ENCODE results near the gene AADAC.
"Not testable (repeated sequence)": the region's sequence is repeated elsewhere in the genome, so short reads cannot be mapped to it uniquely, and the experiment has no call there.

The AADAC gene, protein sequence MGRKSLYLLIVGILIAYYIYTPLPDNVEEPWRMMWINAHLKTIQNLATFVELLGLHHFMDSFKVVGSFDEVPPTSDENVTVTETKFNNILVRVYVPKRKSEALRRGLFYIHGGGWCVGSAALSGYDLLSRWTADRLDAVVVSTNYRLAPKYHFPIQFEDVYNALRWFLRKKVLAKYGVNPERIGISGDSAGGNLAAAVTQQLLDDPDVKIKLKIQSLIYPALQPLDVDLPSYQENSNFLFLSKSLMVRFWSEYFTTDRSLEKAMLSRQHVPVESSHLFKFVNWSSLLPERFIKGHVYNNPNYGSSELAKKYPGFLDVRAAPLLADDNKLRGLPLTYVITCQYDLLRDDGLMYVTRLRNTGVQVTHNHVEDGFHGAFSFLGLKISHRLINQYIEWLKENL

GRCh38 chr3:151813799-151814198, at the start of gene AADAC:
Gene AADAC, plus strand, starts transcription at chr3:151814116. Its CDS starts 47 bp downstream, at chr3:151814163.
- DNase-seq (ENCODE audit: low read depth in 1 of 2, low spot score in 1 of 2): no peak

GRCh38 chr3:151764699-151765098, 49.2 kb upstream of the AADAC start:
- not testable (repeated sequence) for DNase-seq (ENCODE audit: low read depth in 1 of 2, low spot score in 1 of 2)

- DNase-seq (ENCODE audit: low read depth in 1 of 2, low spot score in 1 of 2): no peak
Measured at GRCh38 chr3:151765685-151766084, 48.2 kb upstream of the AADAC start.

- no peak for DNase-seq (ENCODE audit: low read depth in 1 of 2, low spot score in 1 of 2)
Measured at GRCh38 chr3:151766454-151766853, 47.5 kb upstream of the AADAC start.

GRCh38 chr3:151768393-151768930, 45.5 kb upstream of the AADAC start:
- DNase-seq (ENCODE audit: low read depth in 1 of 2, low spot score in 1 of 2): no peak

GRCh38 chr3:151769175-151769574, 44.7 kb upstream of the AADAC start:
- DNase-seq (ENCODE audit: low read depth in 1 of 2, low spot score in 1 of 2): no peak

DNA sequence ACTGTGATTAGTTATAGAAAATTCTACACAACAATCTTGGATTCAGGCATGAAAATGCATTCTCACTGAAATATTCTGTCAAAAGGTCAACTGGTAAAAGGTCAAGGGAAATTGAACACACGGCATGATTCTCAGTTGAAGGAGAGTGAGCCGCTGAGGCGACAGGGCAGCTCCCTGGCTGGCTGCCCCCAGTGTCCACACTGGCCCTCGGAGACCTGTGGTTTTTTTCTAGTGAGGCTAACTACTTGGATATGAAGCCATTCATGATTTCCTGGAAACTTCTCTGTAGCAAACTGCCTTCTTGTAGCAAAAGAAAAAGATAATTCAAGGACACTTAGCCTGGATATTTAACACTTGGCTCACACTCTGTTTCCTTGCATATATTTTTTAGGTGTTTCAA, 43.0 kb upstream of the AADAC start:
- DNase-seq (ENCODE audit: low read depth in 1 of 2, low spot score in 1 of 2): no peak

- no peak for DNase-seq (ENCODE audit: low read depth in 1 of 2, low spot score in 1 of 2)
Measured at GRCh38 chr3:151772825-151773480, 41.0 kb upstream of the AADAC start.

GRCh38 chr3:151774235-151774634, 39.7 kb upstream of the AADAC start:
- DNase-seq (ENCODE audit: low read depth in 1 of 2, low spot score in 1 of 2): no peak

DNA sequence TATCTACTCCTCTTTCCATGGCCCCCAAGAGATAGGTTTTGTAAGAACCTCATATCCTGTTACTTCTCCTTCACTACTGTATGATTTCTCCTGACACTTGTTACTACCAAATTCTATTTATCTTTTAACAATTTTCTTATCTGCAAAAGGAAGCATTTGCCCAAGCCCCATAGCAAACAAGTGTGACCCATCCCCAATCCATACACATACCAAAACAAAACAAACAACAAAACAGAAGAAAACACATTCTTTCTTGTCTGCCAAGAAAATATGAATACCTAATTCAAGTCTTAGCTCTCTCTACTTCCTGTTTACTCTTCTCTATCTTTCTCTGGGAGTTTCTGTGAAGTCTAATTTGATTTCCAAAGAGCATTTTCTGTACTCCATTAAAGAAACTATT, 39.0 kb upstream of the AADAC start:
- DNase-seq (ENCODE audit: low read depth in 1 of 2, low spot score in 1 of 2): no peak

DNA sequence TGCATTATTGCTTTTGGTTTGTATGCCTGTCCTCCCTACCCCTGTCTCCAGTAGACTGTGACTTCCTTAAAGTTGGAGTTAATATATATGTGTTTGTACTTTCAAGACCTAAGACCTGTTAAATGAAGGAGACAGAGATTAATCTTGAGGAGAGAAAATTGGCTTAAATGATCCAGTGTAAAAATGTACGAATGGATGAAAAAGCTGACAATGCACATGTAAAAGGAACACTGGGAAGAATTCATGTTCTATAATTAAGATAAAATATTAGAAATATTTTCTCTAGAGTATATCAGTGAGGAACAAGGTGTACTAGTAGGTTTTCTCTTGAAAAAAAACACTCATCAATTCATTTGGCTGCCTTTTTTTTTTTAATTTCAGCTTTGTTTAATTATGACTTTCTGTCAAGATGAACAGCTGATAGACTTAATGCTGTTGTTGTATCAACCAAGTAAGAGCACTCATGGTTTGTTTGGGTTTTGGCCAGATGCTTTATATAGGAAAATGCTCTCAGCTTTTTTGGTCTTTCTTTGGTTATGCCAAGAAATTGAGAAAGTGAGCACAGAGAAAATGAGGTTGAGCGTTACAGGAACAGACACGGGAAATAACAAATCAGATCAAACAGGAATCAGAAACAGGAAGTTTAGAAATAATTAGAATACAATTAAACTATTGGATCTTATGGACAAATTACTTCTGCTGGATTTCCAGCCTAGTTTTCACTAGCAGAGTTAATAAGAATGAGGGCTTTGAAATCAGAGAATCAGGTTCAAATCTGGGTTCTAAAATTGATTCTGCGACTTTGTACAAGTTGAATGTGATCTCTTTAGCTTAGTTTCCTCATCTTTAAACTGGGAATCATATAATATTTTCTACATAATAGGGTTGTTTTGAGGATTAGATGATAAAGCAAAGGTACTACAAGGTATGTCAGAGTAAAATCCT, 38.3 kb upstream of the AADAC start:
- DNase-seq (ENCODE audit: low read depth in 1 of 2, low spot score in 1 of 2): no peak

- no peak for DNase-seq (ENCODE audit: low read depth in 1 of 2, low spot score in 1 of 2)
Measured at GRCh38 chr3:151776259-151776740, 37.6 kb upstream of the AADAC start.

GRCh38 chr3:151777880-151778279, 36.0 kb upstream of the AADAC start:
- DNase-seq (ENCODE audit: low read depth in 1 of 2, low spot score in 1 of 2): no peak

DNA sequence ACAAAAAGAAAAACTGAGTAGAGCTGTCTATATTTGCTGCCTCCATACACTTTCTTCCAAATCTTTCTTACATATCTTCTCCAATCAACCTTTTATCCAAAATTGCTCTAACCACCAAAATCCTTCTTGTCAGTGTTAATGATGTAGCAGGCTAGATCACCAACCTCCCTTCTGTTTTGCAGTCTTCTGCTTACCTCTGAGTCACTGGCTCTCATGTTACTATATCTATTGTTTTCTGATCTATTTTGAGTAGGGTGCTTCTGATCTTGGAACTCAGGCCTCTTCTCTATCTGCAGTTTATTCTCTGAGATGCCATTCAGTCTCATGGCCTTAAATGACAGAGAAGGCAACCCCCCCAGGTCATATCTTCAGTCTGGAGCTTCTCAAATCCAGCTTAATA, 26.3 kb upstream of the AADAC start:
- no peak for DNase-seq (ENCODE audit: low read depth in 1 of 2, low spot score in 1 of 2)

GRCh38 chr3:151788401-151788800, 25.5 kb upstream of the AADAC start:
- no peak for DNase-seq (ENCODE audit: low read depth in 1 of 2, low spot score in 1 of 2)

DNA sequence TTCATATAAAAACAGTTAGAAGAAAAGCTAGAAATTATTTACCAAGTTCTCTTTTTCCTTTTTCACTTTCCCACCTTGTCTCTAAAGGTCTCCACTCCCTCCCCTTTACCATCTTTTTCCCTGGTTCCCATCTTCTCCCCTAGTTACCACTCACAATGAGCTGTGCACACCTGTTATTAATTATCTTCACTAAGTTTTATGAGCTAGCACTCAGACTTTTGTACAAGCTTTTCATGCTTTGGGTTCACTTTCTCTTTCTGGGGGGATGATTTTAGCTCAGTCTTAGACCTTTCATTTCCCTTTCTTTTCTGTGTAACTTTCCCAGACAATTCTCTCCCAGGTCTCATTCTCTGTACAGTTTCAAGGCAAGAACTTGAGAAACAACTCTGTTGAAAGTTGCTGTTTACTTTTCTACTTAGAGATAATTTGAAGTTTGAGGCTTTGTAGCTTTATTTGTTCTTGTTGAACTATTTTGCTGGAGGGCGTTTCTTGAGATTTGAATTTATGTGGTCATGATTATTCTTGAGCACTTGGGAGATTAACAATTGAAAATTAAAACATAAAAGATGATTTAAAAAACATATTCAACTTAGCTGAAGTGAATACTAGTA, 24.0 kb upstream of the AADAC start:
- no peak for DNase-seq (ENCODE audit: low read depth in 1 of 2, low spot score in 1 of 2)

DNA sequence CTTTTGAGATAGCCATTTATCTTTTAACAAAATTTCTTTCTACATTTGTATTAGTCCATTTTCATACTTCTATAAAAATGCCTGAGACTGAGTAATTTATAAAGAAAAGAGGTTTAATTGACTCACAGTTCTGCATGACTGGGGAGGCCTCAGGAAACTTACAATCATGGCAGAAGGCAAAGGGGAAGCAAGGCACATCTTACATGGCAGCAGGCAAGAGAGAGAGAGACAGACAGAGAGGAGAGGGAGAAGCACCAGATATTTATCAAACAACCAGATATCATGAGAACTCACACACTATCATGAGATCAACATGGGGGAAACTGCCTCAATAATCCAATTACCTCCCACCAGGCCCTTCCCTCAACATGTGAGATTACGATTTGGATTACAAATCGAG, 23.2 kb upstream of the AADAC start:
- not testable (repeated sequence) for DNase-seq (ENCODE audit: low read depth in 1 of 2, low spot score in 1 of 2)

DNA sequence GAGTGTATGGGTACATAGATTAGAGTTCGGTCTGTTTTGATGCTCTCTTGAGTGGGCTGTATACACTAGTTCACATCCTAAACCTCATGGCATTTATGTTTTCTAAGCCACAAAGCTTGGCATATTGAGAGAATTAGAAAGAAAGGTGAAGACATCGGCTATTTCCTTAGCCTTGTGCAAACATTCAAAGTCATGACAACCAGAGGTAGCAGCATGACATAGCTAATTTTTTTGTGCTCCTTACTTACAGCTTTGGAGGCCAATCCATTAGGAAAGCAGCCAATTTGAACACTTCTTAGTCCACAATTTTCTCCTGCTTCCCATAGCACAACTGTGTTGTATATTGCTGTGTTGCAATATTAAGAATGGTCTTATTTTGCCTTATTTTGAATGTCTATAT, 21.5 kb upstream of the AADAC start:
- DNase-seq (ENCODE audit: low read depth in 1 of 2, low spot score in 1 of 2): no peak

GRCh38 chr3:151793636-151794035, 20.3 kb upstream of the AADAC start:
- no peak for DNase-seq (ENCODE audit: low read depth in 1 of 2, low spot score in 1 of 2)

- no peak for DNase-seq (ENCODE audit: low read depth in 1 of 2, low spot score in 1 of 2)
Measured at GRCh38 chr3:151794080-151794479, 19.8 kb upstream of the AADAC start.

GRCh38 chr3:151795276-151795675, 18.6 kb upstream of the AADAC start:
- no peak for DNase-seq (ENCODE audit: low read depth in 1 of 2, low spot score in 1 of 2)

Measured in activated T-helper 1 cell treated with anti-CD3 and anti-CD28 coated beads, Interleukin-2, amount 50 U/mL, for 16 hours (primary cell).